ENCODE data around the gene ACY1.

Gene ACY1

DNA sequence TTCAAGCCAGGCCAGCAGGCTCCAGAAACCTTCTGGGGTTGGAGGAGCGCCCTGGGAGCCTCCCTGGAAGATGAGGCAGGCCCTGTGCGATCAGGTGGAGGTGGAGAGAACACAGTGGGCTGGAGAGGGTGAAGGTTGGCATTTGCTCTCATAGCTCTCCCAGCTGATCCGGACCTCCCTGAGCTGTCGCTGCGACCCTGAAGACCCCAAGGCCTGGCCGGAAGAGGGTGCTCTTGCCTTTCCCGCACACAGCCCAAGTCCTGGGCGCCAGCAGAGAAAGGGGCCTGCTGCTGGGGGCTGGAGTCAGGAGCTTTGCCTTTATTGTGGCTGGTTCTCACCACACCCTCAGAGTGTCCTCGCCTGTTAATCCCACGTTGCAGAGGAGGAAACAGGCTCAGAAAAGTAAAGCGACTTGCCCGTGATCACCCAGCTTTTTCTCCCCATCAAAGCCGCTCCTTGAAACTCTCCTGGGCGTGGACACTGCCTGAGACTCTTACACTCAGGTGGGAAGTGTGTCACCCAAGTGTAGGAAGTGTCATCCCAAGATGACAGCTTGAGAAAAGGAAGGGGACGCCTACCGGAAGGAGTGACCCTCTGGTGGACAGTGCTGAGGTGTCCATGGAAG, 20.9 kb downstream of the ACY1 start:
- no peaks in the 10 kb centered on the region for H3K9me3 ChIP-seq (ENCODE audit: control insufficient read depth in 1 of 2, low read length in 2 of 2)
- H3K4me1 ChIP-seq (ENCODE audit: control insufficient read depth in 1 of 2, insufficient read depth in 2 of 2, low read length in 2 of 2) = peaks cover 0 to 28% of the 10 kb centered on the region in 2 donors
- no peaks in the 10 kb centered on the region for H3K36me3 ChIP-seq (ENCODE audit: control insufficient read depth in 1 of 2, insufficient read depth in 2 of 2, low read length in 2 of 2)
- no peak overlapping the region for H3K27ac ChIP-seq (ENCODE audit: low read length)
- no peaks in the 10 kb centered on the region for H3K27me3 ChIP-seq (ENCODE audit: low read depth, low read length)
- no peak overlapping the region for H3K4me3 ChIP-seq (ENCODE audit: low read depth in 1 of 2, low read length in 2 of 2)

DNA sequence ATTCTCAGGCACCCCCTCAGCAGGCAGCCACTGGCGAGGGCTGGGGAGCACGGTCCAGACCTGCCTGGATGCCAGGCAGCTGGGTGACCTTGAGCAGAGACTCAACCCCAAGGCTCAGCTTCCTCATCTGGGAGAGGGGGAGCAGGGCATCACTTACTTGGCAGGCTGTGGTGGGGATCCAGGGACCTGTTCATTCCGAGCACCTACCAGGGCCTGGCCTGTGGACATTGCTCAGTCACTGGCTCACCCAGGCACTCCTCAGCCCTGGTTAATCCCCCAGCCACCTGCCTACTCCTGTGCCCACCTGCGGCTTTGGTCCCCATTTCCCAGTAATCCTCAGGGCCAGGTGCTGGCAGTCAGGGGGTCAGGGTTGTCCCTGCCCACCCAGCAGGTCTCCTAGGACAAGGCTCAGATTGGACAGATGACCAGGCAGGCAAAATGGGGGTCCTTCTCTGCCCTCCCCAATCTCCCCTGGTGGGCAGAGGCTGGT, 21.6 kb downstream of the ACY1 start:
- Histone ChIP-seq H3K4me1 (ENCODE audit: control insufficient read depth in 1 of 2, insufficient read depth in 2 of 2, low read length in 2 of 2) (peaks cover 0 to 28% of the 10 kb centered on the region in 2 donors), H3K27ac (ENCODE audit: low read length) (no peak overlapping the region), H3K9me3 (ENCODE audit: control insufficient read depth in 1 of 2, low read length in 2 of 2) (no peaks in the 10 kb centered on the region), H3K27me3 (ENCODE audit: low read depth, low read length) (no peaks in the 10 kb centered on the region), H3K36me3 (ENCODE audit: control insufficient read depth in 1 of 2, insufficient read depth in 2 of 2, low read length in 2 of 2) (no peaks in the 10 kb centered on the region), H3K4me3 (ENCODE audit: low read depth in 1 of 2, low read length in 2 of 2) (no peak overlapping the region)

DNA sequence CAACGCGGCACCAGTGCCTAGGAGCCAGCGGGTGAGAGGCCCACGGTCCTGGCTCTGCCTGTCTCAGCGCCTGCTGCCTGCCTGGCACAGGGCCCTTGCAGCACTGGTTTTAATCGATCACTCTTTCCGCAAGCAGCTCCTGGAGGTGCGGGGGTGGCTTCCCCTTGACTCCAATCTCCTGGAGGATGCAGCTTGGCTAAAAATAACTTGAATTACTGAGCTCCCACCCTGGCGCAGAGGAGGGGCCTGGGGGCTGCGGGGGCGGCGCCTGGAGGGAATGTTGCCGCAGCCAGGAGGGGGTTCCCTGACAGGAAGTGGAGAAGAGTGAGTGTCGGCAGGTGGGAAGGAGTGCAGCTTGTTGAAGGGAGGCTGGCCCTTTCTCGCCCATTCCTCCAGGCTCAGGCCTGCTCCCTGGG, 22.2 kb downstream of the ACY1 start:
- Histone ChIP-seq H3K4me3 (ENCODE audit: low read depth in 1 of 2, low read length in 2 of 2) (no peak overlapping the region), H3K27me3 (ENCODE audit: low read depth, low read length) (no peaks in the 10 kb centered on the region), H3K9me3 (ENCODE audit: control insufficient read depth in 1 of 2, low read length in 2 of 2) (no peaks in the 10 kb centered on the region), H3K36me3 (ENCODE audit: control insufficient read depth in 1 of 2, insufficient read depth in 2 of 2, low read length in 2 of 2) (no peaks in the 10 kb centered on the region), H3K4me1 (ENCODE audit: control insufficient read depth in 1 of 2, insufficient read depth in 2 of 2, low read length in 2 of 2) (peaks cover 0 to 28% of the 10 kb centered on the region in 2 donors), H3K27ac (ENCODE audit: low read length) (no peak overlapping the region)

DNA sequence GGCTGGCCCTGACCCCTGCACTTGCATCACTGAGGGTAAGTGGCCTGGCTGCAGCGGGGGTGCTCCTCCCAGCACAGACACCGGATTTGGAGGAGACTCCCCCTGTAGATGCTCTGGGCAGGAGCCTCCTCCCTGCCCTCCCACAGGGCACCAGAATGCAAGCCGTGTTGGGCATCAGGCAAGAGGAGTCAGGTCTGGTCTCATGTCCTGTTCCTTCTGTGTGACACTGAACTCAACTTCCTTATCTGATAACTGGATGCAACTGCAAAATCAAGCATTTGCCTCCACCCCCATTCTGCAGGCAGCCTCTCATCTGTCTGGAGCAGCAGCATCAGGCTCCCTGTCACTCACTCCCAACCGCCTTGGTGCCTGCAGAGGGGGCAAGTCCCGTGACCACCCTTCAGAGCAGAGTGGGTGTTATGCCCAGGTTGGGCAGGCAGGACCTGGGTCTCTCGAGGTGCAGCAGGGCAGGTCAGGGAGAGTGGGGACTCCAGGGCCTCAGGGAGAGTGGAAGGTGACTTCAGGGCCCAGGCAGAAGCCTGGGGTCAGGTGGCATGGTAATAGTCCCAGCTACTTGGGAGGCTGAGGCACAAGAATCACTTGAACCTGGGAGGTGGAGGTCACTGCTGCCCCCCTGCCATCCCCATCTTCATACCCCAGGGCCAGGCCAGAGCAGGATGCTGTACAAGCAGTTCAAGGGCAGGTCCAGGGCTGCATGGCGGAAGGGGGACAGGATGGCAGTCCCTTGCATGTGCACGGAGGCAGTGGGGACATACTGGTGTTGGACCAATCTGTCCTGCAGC, 22.9 kb downstream of the ACY1 start:
- Histone ChIP-seq H3K4me1 (ENCODE audit: control insufficient read depth in 1 of 2, insufficient read depth in 2 of 2, low read length in 2 of 2) (peaks cover 0 to 28% of the 10 kb centered on the region in 2 donors), H3K27ac (ENCODE audit: low read length) (no peak overlapping the region), H3K9me3 (ENCODE audit: control insufficient read depth in 1 of 2, low read length in 2 of 2) (no peaks in the 10 kb centered on the region), H3K36me3 (ENCODE audit: control insufficient read depth in 1 of 2, insufficient read depth in 2 of 2, low read length in 2 of 2) (no peaks in the 10 kb centered on the region), H3K4me3 (ENCODE audit: low read depth in 1 of 2, low read length in 2 of 2) (no peak overlapping the region), H3K27me3 (ENCODE audit: low read depth, low read length) (no peaks in the 10 kb centered on the region)

DNA sequence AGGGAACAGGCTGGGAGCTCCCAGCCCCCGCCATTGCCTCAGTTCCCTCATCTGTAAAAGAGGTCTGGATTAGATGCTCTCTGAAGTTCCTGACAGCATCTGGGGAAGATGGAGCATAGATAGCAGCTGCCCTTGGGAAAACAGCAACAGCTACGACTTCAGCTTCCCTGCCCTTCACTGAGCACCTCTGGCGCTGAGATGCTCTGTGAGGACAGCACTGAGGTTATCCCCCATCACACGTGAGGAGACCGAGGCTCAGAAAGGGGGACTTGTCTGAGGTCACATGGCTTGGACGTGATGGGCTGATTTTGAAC, 23.4 kb downstream of the ACY1 start:
- H3K36me3 ChIP-seq (ENCODE audit: control insufficient read depth in 1 of 2, insufficient read depth in 2 of 2, low read length in 2 of 2) = no peaks in the 10 kb centered on the region
- no peak overlapping the region for H3K27ac ChIP-seq (ENCODE audit: low read length)
- peaks cover 0 to 24% of the 10 kb centered on the region in 2 donors for H3K4me1 ChIP-seq (ENCODE audit: control insufficient read depth in 1 of 2, insufficient read depth in 2 of 2, low read length in 2 of 2)
- H3K9me3 ChIP-seq (ENCODE audit: control insufficient read depth in 1 of 2, low read length in 2 of 2) = no peaks in the 10 kb centered on the region
- no peaks in the 10 kb centered on the region for H3K27me3 ChIP-seq (ENCODE audit: low read depth, low read length)
- H3K4me3 ChIP-seq (ENCODE audit: low read depth in 1 of 2, low read length in 2 of 2) = no peak overlapping the region

GRCh38 chr3:52007291-52007690, 24.0 kb downstream of the ACY1 start:
- Histone ChIP-seq H3K36me3 (ENCODE audit: control insufficient read depth in 1 of 2, insufficient read depth in 2 of 2, low read length in 2 of 2) (no peaks in the 10 kb centered on the region), H3K27ac (ENCODE audit: low read length) (no peak overlapping the region), H3K4me1 (ENCODE audit: control insufficient read depth in 1 of 2, insufficient read depth in 2 of 2, low read length in 2 of 2) (peaks cover 0 to 24% of the 10 kb centered on the region in 2 donors), H3K27me3 (ENCODE audit: low read depth, low read length) (no peaks in the 10 kb centered on the region), H3K4me3 (ENCODE audit: low read depth in 1 of 2, low read length in 2 of 2) (no peak overlapping the region), H3K9me3 (ENCODE audit: control insufficient read depth in 1 of 2, low read length in 2 of 2) (no peaks in the 10 kb centered on the region)

DNA sequence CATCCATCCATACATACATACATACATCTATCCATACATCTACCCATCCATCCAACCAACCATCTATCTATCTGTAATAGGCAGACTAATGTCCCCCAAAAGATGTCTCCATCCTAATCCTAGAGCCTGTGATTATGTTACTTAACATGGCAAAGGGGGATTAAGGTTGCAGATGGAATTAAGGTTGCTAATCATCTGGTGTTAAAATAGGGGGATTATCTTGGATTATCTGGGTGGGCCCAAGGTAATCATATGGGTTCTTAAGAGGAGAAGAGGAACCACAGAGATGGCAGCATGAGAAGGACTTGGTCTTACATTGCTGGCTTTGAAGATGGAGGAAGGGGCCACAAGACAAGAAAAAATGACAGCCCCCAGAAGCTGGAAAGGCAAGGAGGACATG, 27.1 kb downstream of the ACY1 start:
- Histone ChIP-seq H3K4me3 (ENCODE audit: low read depth in 1 of 2, low read length in 2 of 2) (no peak overlapping the region), H3K9me3 (ENCODE audit: control insufficient read depth in 1 of 2, low read length in 2 of 2) (no peaks in the 10 kb centered on the region), H3K36me3 (ENCODE audit: control insufficient read depth in 1 of 2, insufficient read depth in 2 of 2, low read length in 2 of 2) (no peaks in the 10 kb centered on the region), H3K27me3 (ENCODE audit: low read depth, low read length) (no peaks in the 10 kb centered on the region), H3K4me1 (ENCODE audit: control insufficient read depth in 1 of 2, insufficient read depth in 2 of 2, low read length in 2 of 2) (peaks cover 0 to 13% of the 10 kb centered on the region in 2 donors), H3K27ac (ENCODE audit: low read length) (no peak overlapping the region)

GRCh38 chr3:52012699-52013098, 29.4 kb downstream of the ACY1 start:
- H3K27ac ChIP-seq (ENCODE audit: low read length) = no peak overlapping the region
- H3K4me1 ChIP-seq (ENCODE audit: control insufficient read depth in 1 of 2, insufficient read depth in 2 of 2, low read length in 2 of 2) = no peaks in the 10 kb centered on the region
- H3K27me3 ChIP-seq (ENCODE audit: low read depth, low read length) = no peaks in the 10 kb centered on the region

DNA sequence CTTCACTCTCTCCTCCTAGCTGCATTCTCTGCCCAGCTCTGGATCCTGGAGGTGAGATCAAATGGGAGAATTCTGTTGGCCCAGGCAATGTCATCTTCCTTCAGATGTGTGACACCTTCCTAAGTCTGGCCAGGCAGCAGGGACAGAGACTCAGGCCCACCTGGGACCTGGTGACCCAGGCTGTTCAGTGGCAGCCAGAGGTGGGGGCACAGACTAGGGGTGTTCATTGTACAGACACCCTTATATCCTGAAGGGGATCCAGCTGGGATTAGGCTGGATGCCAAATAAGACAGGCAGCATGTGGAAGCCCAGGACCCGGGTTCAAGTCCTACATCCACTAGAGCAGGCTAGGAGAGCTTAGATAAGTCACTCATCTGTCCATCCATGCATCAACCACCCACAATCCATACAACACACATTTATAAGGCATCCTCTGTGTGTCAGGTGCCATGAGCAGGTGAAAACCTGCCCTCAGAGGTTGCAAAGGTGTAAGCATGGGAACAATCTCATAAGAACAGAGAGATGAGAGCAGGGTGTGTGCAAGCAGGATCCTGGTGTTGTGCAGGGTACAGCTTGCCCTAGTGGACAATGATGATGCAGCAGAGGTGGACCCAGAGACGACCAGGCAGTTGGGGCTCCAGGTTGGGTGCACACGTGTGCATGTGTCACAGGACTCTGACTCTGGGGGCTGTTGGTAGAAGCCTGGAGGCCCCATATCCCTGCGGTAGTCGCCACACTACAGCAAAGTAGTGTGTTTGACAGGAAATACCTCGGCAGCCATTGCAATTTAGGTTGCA, 30.7 kb downstream of the ACY1 start:
- no peaks in the 10 kb centered on the region for H3K4me1 ChIP-seq (ENCODE audit: control insufficient read depth in 1 of 2, insufficient read depth in 2 of 2, low read length in 2 of 2)
- H3K4me3 ChIP-seq (ENCODE audit: low read depth in 1 of 2, low read length in 2 of 2) = no peak overlapping the region
- H3K27me3 ChIP-seq (ENCODE audit: low read depth, low read length) = no peaks in the 10 kb centered on the region
- H3K27ac ChIP-seq (ENCODE audit: low read length) = no peak overlapping the region
- H3K9me3 ChIP-seq (ENCODE audit: control insufficient read depth in 1 of 2, low read length in 2 of 2) = no peaks in the 10 kb centered on the region
- no peaks in the 10 kb centered on the region for H3K36me3 ChIP-seq (ENCODE audit: control insufficient read depth in 1 of 2, insufficient read depth in 2 of 2, low read length in 2 of 2)

More at GRCh38 chr3:52012699-52013098, 29.4 kb downstream of the ACY1 start:
- Histone ChIP-seq H3K36me3 (ENCODE audit: control insufficient read depth in 1 of 2, insufficient read depth in 2 of 2, low read length in 2 of 2) (no peaks in the 10 kb centered on the region), H3K9me3 (ENCODE audit: control insufficient read depth in 1 of 2, low read length in 2 of 2) (no peaks in the 10 kb centered on the region), H3K4me3 (ENCODE audit: low read depth in 1 of 2, low read length in 2 of 2) (no peak overlapping the region)

- Histone ChIP-seq H3K4me1 (ENCODE audit: control insufficient read depth in 1 of 2, insufficient read depth in 2 of 2, low read length in 2 of 2) (peaks cover 0 to 3% of the 10 kb centered on the region in 2 donors), H3K27ac (ENCODE audit: low read length) (no peak overlapping the region), H3K4me3 (ENCODE audit: low read depth in 1 of 2, low read length in 2 of 2) (no peak overlapping the region), H3K27me3 (ENCODE audit: low read depth, low read length) (no peaks in the 10 kb centered on the region), H3K36me3 (ENCODE audit: control insufficient read depth in 1 of 2, insufficient read depth in 2 of 2, low read length in 2 of 2) (no peaks in the 10 kb centered on the region), H3K9me3 (ENCODE audit: control insufficient read depth in 1 of 2, low read length in 2 of 2) (no peaks in the 10 kb centered on the region)
These were observed 31.3 kb downstream of the ACY1 start for GRCh38 chr3:52014613-52015012.
